CD14-positive monocyte (primary cell): ENCODE measurements around the gene MUS81. TPM values are rescaled to one million over a fixed set of nuclear protein-coding genes. Genes with fewer than 3 reads are reported as not detected.
A peak's percentile ranks its signal among the peaks of the same experiment; 100 is the strongest.

ENCODE experiments used
- DNase-seq, 3 donors: peaks; one replicate each; pipeline ENCODE4 v3.0.0-alpha.2; 2011 to 2022
- H2AFZ ChIP-seq: 2 replicates; pipeline ENCODE4 v1.6.0; 2012; ENCODE audit warnings: mild to moderate bottlenecking, low read depth, low read length, inconsistent platforms; ENCODE audit not compliant: insufficient read depth, poor library complexity, severe bottlenecking
- H3K27ac ChIP-seq, 2 donors: 1 replicate in 1 of 2; 2 replicates in 1 of 2; pipeline ENCODE4 v1.5.1; 2012 to 2013; ENCODE audit warnings: low read length in 2 of 2, control low read depth in 1 of 2, inconsistent platforms in 1 of 2, low read depth in 1 of 2, mild to moderate bottlenecking in 1 of 2
- H3K27me3 ChIP-seq, 2 donors: one replicate each; pipeline versions ENCODE4 v1.6.0 to v1.6.1; 2011 to 2013; ENCODE audit warnings: low read length in 2 of 2; ENCODE audit not compliant: control insufficient read depth in 2 of 2, insufficient read depth in 2 of 2
- H3K36me3 ChIP-seq, 2 donors: replicated peaks in 1 of 2; 1 replicate in 1 of 2; 2 replicates in 1 of 2; pipeline versions ENCODE4 v1.5.1 to v1.6.1; 2012 to 2013; ENCODE audit warnings: low read length in 2 of 2, control low read depth in 1 of 2, inconsistent platforms in 1 of 2, mild to moderate bottlenecking in 1 of 2; ENCODE audit not compliant: insufficient read depth in 2 of 2, control insufficient read depth in 1 of 2
- H3K4me1 ChIP-seq, 2 donors: 1 replicate in 1 of 2; 2 replicates in 1 of 2; pipeline versions ENCODE4 v1.5.1 to v1.6.1; 2012 to 2013; ENCODE audit warnings: low read length in 2 of 2, control low read depth in 1 of 2, inconsistent platforms in 1 of 2, mild to moderate bottlenecking in 1 of 2, moderate library complexity in 1 of 2; ENCODE audit not compliant: insufficient read depth in 2 of 2, control insufficient read depth in 1 of 2
- H3K4me2 ChIP-seq: replicated peaks from 2 replicates; pipeline ENCODE3; 2012; ENCODE audit warnings: low read length, moderate library complexity, mild to moderate bottlenecking; ENCODE audit not compliant: poor library complexity, severe bottlenecking; ENCODE audit errors: extremely low read depth
- H3K4me3 ChIP-seq, 3 experiments: fragments of 200-600 bp in 1 of 3; sonication (generic) in 1 of 3; replicated peaks in 1 of 3; 1 replicate in 2 of 3; 2 replicates in 1 of 3; pipeline ENCODE4 v1.5.1; 2011 to 2013; ENCODE audit warnings: low read length in 3 of 3, mild to moderate bottlenecking in 3 of 3, control low read depth in 2 of 3, low read depth in 2 of 3, inconsistent platforms in 1 of 3, moderate library complexity in 1 of 3
- H3K79me2 ChIP-seq: 2 replicates; pipeline ENCODE4 v1.6.0; 2012; ENCODE audit warnings: mild to moderate bottlenecking, control low read depth, inconsistent platforms, low read length, moderate library complexity; ENCODE audit not compliant: insufficient read depth
- H3K9ac ChIP-seq: 2 replicates; pipeline ENCODE4 v1.6.0; 2017; ENCODE audit warnings: low read length, mild to moderate bottlenecking; ENCODE audit not compliant: insufficient read depth, poor library complexity, severe bottlenecking
- H3K9me3 ChIP-seq, 2 donors: replicated peaks in 1 of 2; 1 replicate in 1 of 2; 2 replicates in 1 of 2; pipeline versions ENCODE4 v1.5.1 to v1.6.1; 2012 to 2013; ENCODE audit warnings: low read length in 2 of 2, control low read depth in 1 of 2; ENCODE audit not compliant: control insufficient read depth in 1 of 2, insufficient read depth in 1 of 2
- H4K20me1 ChIP-seq: 2 replicates; pipeline ENCODE4 v1.6.0; 2012; ENCODE audit warnings: mild to moderate bottlenecking, low read length, control low read depth, moderate library complexity; ENCODE audit not compliant: insufficient read depth
- H3K27ac Mint-ChIP-seq, 7 donors: one replicate each; pipeline ENCODE4 v1.8.0; 2020; ENCODE audit warnings: mild to moderate bottlenecking in 7 of 7, mixed read lengths in 7 of 7, moderate library complexity in 6 of 7, inconsistent platforms in 2 of 7
- H3K27me3 Mint-ChIP-seq, 3 donors: one replicate each; pipeline ENCODE4 v1.8.0; 2021 to 2022; ENCODE audit warnings: low read depth in 3 of 3, mild to moderate bottlenecking in 3 of 3, mixed read lengths in 3 of 3, moderate library complexity in 3 of 3, inconsistent platforms in 1 of 3
- H3K36me3 Mint-ChIP-seq, 2 donors: one replicate each; pipeline ENCODE4 v1.8.0; 2020; ENCODE audit warnings: mixed read lengths in 2 of 2, inconsistent platforms in 1 of 2, mild to moderate bottlenecking in 1 of 2
- H3K4me1 Mint-ChIP-seq: one replicate; pipeline ENCODE4 v1.8.0; 2020; ENCODE audit warnings: mild to moderate bottlenecking, mixed read lengths
- H3K4me3 Mint-ChIP-seq, 2 donors: one replicate each; pipeline ENCODE4 v1.8.0; 2020; ENCODE audit warnings: mild to moderate bottlenecking in 2 of 2, mixed read lengths in 2 of 2, moderate library complexity in 1 of 2
- H3K9me3 Mint-ChIP-seq, 7 donors: one replicate each; pipeline ENCODE4 v1.8.0; 2020 to 2022; ENCODE audit warnings: mixed read lengths in 7 of 7, mild to moderate bottlenecking in 6 of 7, moderate library complexity in 6 of 7, inconsistent platforms in 2 of 7
- CTCF ChIP-seq: fragments of 200-600 bp; IDR thresholded peaks from one replicate; pipeline ENCODE4 v1.8.0; 2022; ENCODE audit warnings: antibody characterized with exemption, mild to moderate bottlenecking
- WGBS: methylation state at CpG from one replicate; pipeline ENCODE4 v1.1.5; 2013; ENCODE audit warnings: missing lambda C conversion rate; ENCODE audit not compliant: insufficient coverage; 5-methylcytosine and 5-hydroxymethylcytosine counted together
- intact Hi-C, 2 donors: fragments of 100-400 bp; cut with micrococcal nuclease; formaldehyde crosslinking; loops; one replicate each; pipeline versions ENCODE4 v1.15.0 to v1.15.1; 2023
- polyA plus RNA-seq, 3 donors: library from polyadenylated mRNA; depleted of rRNA in 1 of 3; unstranded in 2 of 3; stranded (reverse) in 1 of 3; fragments of 300-500 nt in 2 of 3; fragments of >200 nt in 1 of 3; fragmentation: Illumina TruSeq in 2 of 3; gene quantifications; 1 replicate in 2 of 3; 2 replicates in 1 of 3; pipeline ENCODE4 v1.2.3, GENCODE V29; 2012 to 2021

Gene MUS81
- polyA plus RNA-seq, 3 donors, result 15.0 to 87.5 (median 16.4) TPM

GRCh38 chr11:65862941-65863888 lies 3.0 kb downstream of the MUS81 start:
- peaks cover 43% of the 10 kb centered on the region for H4K20me1 ChIP-seq
- Mint-ChIP-seq H3K27ac (peak overlapping the region in 1 of 7 donors; percentile 4), H3K27me3 (peaks cover 1 to 2% (median 2%) of the 10 kb centered on the region in 3 donors), H3K4me3 (no peak overlapping the region), H3K9me3 (peaks cover 0 to 2% (median 0%) of the 10 kb centered on the region in 7 donors), H3K36me3 (peaks cover 40 to 59% of the 10 kb centered on the region in 2 donors), H3K4me1 (peaks cover 41% of the 10 kb centered on the region)
- 97% methylated on average over 22 of the region's 24 CpGs for WGBS
- intact Hi-C loops, result no loop called here
- H3K4me3 ChIP-seq, result no peak overlapping the region
- H3K36me3 ChIP-seq, result peaks cover 48 to 58% of the 10 kb centered on the region in 2 donors
- peaks cover 32 to 45% of the 10 kb centered on the region in 2 donors for H3K4me1 ChIP-seq
- H3K9me3 ChIP-seq, result no peaks in the 10 kb centered on the region
- H3K27ac ChIP-seq, result no peak overlapping the region
- no peak overlapping the region for H2AFZ ChIP-seq
- H3K9ac ChIP-seq, result no peak overlapping the region
- no peak for DNase-seq
- H3K4me2 ChIP-seq, result no peak overlapping the region
- no peaks in the 10 kb centered on the region for H3K27me3 ChIP-seq
- H3K79me2 ChIP-seq, result peaks cover 30% of the 10 kb centered on the region
- no peak for TF ChIP-seq CTCF

- H3K27ac Mint-ChIP-seq, result no peak overlapping the region
Observed at GRCh38 chr11:65863889-65864705, 3.9 kb downstream of the MUS81 start.

More at GRCh38 chr11:65863889-65864705, 3.9 kb downstream of the MUS81 start:
- no peak overlapping the region for H3K4me3 Mint-ChIP-seq
- no peak for TF ChIP-seq CTCF
- intact Hi-C loops, result no loop called here
- H3K36me3 ChIP-seq, result peaks cover 48 to 58% of the 10 kb centered on the region in 2 donors
- H4K20me1 ChIP-seq, result peaks cover 43% of the 10 kb centered on the region
- no peak overlapping the region for H2AFZ ChIP-seq
- no peaks in the 10 kb centered on the region for H3K27me3 ChIP-seq
- H3K27ac ChIP-seq, result no peak overlapping the region
- no peaks in the 10 kb centered on the region for H3K9me3 Mint-ChIP-seq
- no peak overlapping the region for H3K4me2 ChIP-seq
- WGBS, result 93% methylated on average over 10 of the region's 12 CpGs
- peaks cover 24 to 36% of the 10 kb centered on the region in 2 donors for H3K4me1 ChIP-seq
- H3K36me3 Mint-ChIP-seq, result peaks cover 40 to 60% of the 10 kb centered on the region in 2 donors
- no peak for DNase-seq
- no peaks in the 10 kb centered on the region for H3K9me3 ChIP-seq
- H3K27me3 Mint-ChIP-seq, result peaks cover 0 to 8% (median 3%) of the 10 kb centered on the region in 3 donors
- H3K79me2 ChIP-seq, result peaks cover 30% of the 10 kb centered on the region
- H3K4me3 ChIP-seq, result no peak overlapping the region
- H3K9ac ChIP-seq, result no peak overlapping the region
- peaks cover 34% of the 10 kb centered on the region for H3K4me1 Mint-ChIP-seq
